Stimulated activated CD4-positive, alpha-beta T cell treated with anti-CD3 and anti-CD28 coated beads, Interleukin-4, amount 100 ng/mL, for 24 hours (primary cell): ENCODE data around the gene CDCP1.
A peak's percentile ranks its signal among the peaks of the same experiment; 100 is the strongest.
"Not testable (repeated sequence)": the region's sequence is repeated elsewhere in the genome, so short reads cannot be mapped to it uniquely, and the experiment has no call there.

Experiments
- DNase-seq: peaks from one replicate; pipeline ENCODE4 v3.0.0-alpha.2; 2020

The CDCP1 gene

GRCh38 chr3:45082142-45082538 lies 64.0 kb downstream of the CDCP1 start:
- DNase-seq: no peak

GRCh38 chr3:45081506-45082141 lies 64.6 kb downstream of the CDCP1 start:
- no peak for DNase-seq

GRCh38 chr3:45080824-45081223 lies 65.4 kb downstream of the CDCP1 start:
- DNase-seq: no peak

GRCh38 chr3:45079715-45080114 lies 66.5 kb downstream of the CDCP1 start:
- no peak for DNase-seq

- no peak for DNase-seq
These were observed 67.2 kb downstream of the CDCP1 start for GRCh38 chr3:45078910-45079522.

- DNase-seq: not testable (repeated sequence)
These were observed 67.9 kb downstream of the CDCP1 start for GRCh38 chr3:45078256-45078655.

- no peak for DNase-seq
These were observed 70.2 kb downstream of the CDCP1 start for GRCh38 chr3:45075821-45076625.

- no peak for DNase-seq
These were observed 75.1 kb downstream of the CDCP1 start for GRCh38 chr3:45071075-45071474.

GRCh38 chr3:45067941-45068340 lies 78.2 kb downstream of the CDCP1 start:
- no peak for DNase-seq

- DNase-seq: no peak
These were observed 78.7 kb downstream of the CDCP1 start for GRCh38 chr3:45067486-45067885.

GRCh38 chr3:45066109-45066801 lies 79.9 kb downstream of the CDCP1 start:
- no peak for DNase-seq

GRCh38 chr3:45065373-45065720 lies 80.8 kb downstream of the CDCP1 start:
- DNase-seq: no peak

GRCh38 chr3:45064512-45065372 lies 81.4 kb downstream of the CDCP1 start:
- DNase-seq: peak; percentile 69

- no peak for DNase-seq
These were observed 83.5 kb downstream of the CDCP1 start for GRCh38 chr3:45062697-45063070.

- no peak for DNase-seq
These were observed 85.8 kb downstream of the CDCP1 start for GRCh38 chr3:45060165-45060892.

- DNase-seq: no peak
These were observed 87.0 kb downstream of the CDCP1 start for GRCh38 chr3:45059132-45059531.

- no peak for DNase-seq
These were observed 88.6 kb downstream of the CDCP1 start for GRCh38 chr3:45057557-45057956.

GRCh38 chr3:45056608-45057301 lies 89.4 kb downstream of the CDCP1 start:
- no peak for DNase-seq

- no peak for DNase-seq
These were observed 90.6 kb downstream of the CDCP1 start for GRCh38 chr3:45055411-45056143.

- no peak for DNase-seq
These were observed 91.2 kb downstream of the CDCP1 start for GRCh38 chr3:45055032-45055410.
